Left lung (tissue), 10 donors: ENCODE data around the gene TRABD. TPM values are rescaled to one million over a fixed set of nuclear protein-coding genes. Genes with fewer than 3 reads are reported as not detected.

Source experiments
- ATAC-seq: fragments of 200-7000 bp; cut with Tn5 transposase; one replicate; pipeline ENCODE4 v1.9.1; 2020; ENCODE audit warnings: moderate library complexity
- DNase-seq, 4 donors: peaks; one replicate each; pipeline ENCODE4 v3.0.0-alpha.2; 2013 to 2020
- H3K27ac ChIP-seq, 2 donors: fragments of 200-600 bp; sonication (generic) in 1 of 2; one replicate each; pipeline versions ENCODE4 v1.5.0 to v1.8.0; 2020 to 2021
- H3K27me3 ChIP-seq, 2 donors: fragments of 200-600 bp; sonication (generic) in 1 of 2; one replicate each; pipeline versions ENCODE4 v1.5.0 to v1.8.0; 2020 to 2021
- H3K36me3 ChIP-seq, 2 donors: fragments of 200-600 bp; sonication (generic) in 1 of 2; one replicate each; pipeline versions ENCODE4 v1.5.0 to v1.8.0; 2020 to 2021
- H3K4me1 ChIP-seq, 2 donors: fragments of 200-600 bp; one replicate each; pipeline ENCODE4 v1.8.0; 2021
- H3K4me3 ChIP-seq, 2 donors: fragments of 200-600 bp; sonication (generic) in 1 of 2; one replicate each; pipeline versions ENCODE4 v1.5.0 to v1.8.0; 2020 to 2021; ENCODE audit warnings: mild to moderate bottlenecking in 1 of 2
- H3K9me3 ChIP-seq, 2 donors: fragments of 200-600 bp; sonication (generic) in 1 of 2; one replicate each; pipeline versions ENCODE4 v1.5.0 to v1.8.0; 2020 to 2021
- intact Hi-C, 2 donors: fragments of 100-400 bp; cut with DNase I; formaldehyde crosslinking; loops; one replicate each; pipeline versions ENCODE4 v1.11.2 to v1.14.2; 2022
- polyA plus RNA-seq, 6 donors: library from polyadenylated mRNA; unstranded; fragments of 120-200 nt; gene quantifications; one replicate each; pipeline ENCODE4 v1.2.1, GENCODE V29; 2013; ENCODE audit not compliant: insufficient read length in 6 of 6
- total RNA-seq, 2 donors: library from RNA; stranded (reverse); fragmentation: NEBNext Ultra II Directional; extraction: Animal tissue kit (Norgen Biotek cat#: 25700); gene quantifications; one replicate each; pipeline ENCODE4 v1.2.1, GENCODE V29; 2021
- TF ChIP-seq, protein P1 (sequence below), 2 donors: fragments of 200-600 bp; sonication (generic) in 1 of 2; IDR thresholded peaks; one replicate each; pipeline versions ENCODE4 v1.5.0 to v1.8.0; 2021; ENCODE audit warnings: antibody characterized with exemption in 2 of 2
- donor health status: DM: no; HTN: yes; CAD: no.
- donor health status: DM: no; HTN: no; CAD: no.

TRABD gene
- total and polyA plus RNA-seq, 8 donors = 16.0 to 54.2 (median 24.4) TPM

- no peak overlapping the region for H3K4me3 ChIP-seq
- peaks cover 9 to 42% of the 10 kb centered on the region in 2 donors for H3K4me1 ChIP-seq
- TF ChIP-seq, protein P1, sequence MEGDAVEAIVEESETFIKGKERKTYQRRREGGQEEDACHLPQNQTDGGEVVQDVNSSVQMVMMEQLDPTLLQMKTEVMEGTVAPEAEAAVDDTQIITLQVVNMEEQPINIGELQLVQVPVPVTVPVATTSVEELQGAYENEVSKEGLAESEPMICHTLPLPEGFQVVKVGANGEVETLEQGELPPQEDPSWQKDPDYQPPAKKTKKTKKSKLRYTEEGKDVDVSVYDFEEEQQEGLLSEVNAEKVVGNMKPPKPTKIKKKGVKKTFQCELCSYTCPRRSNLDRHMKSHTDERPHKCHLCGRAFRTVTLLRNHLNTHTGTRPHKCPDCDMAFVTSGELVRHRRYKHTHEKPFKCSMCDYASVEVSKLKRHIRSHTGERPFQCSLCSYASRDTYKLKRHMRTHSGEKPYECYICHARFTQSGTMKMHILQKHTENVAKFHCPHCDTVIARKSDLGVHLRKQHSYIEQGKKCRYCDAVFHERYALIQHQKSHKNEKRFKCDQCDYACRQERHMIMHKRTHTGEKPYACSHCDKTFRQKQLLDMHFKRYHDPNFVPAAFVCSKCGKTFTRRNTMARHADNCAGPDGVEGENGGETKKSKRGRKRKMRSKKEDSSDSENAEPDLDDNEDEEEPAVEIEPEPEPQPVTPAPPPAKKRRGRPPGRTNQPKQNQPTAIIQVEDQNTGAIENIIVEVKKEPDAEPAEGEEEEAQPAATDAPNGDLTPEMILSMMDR (IDR thresholded peaks at IDR 0.05) = no peak
- no peak for ATAC-seq
- H3K9me3 ChIP-seq = no peaks in the 10 kb centered on the region
- intact Hi-C loops = no loop called here
- no peak for DNase-seq
- peaks cover 0 to 64% of the 10 kb centered on the region in 2 donors for H3K36me3 ChIP-seq
- no peak overlapping the region for H3K27ac ChIP-seq
- no peaks in the 10 kb centered on the region for H3K27me3 ChIP-seq
These were observed 8.5 kb downstream of the TRABD start for GRCh38 chr22:50194037-50194805.

GRCh38 chr22:50196256-50196655 is 10.5 kb downstream of the TRABD start:
- H3K27ac ChIP-seq = no peak overlapping the region
- ATAC-seq (no peak), DNase-seq (no peak)
- no peak overlapping the region for H3K4me3 ChIP-seq
- peaks cover 0 to 65% of the 10 kb centered on the region in 2 donors for H3K36me3 ChIP-seq
- H3K4me1 ChIP-seq = peaks cover 4 to 36% of the 10 kb centered on the region in 2 donors
- intact Hi-C loops = no loop called here
- TF ChIP-seq, protein P1 (IDR thresholded peaks at IDR 0.05) = no peak
- no peaks in the 10 kb centered on the region for H3K9me3 ChIP-seq
- H3K27me3 ChIP-seq = no peaks in the 10 kb centered on the region

GRCh38 chr22:50197000-50197800 is 11.5 kb downstream of the TRABD start:
- Histone ChIP-seq H3K4me1 (peaks cover 8 to 33% of the 10 kb centered on the region in 2 donors), H3K36me3 (peaks cover 0 to 65% of the 10 kb centered on the region in 2 donors), H3K27ac (no peak overlapping the region), H3K9me3 (no peaks in the 10 kb centered on the region), H3K4me3 (no peak overlapping the region), H3K27me3 (no peaks in the 10 kb centered on the region)
- ATAC-seq = no peak
- no peak for DNase-seq
- TF ChIP-seq, protein P1 (IDR thresholded peaks at IDR 0.05) = no peak
- intact Hi-C loops = no loop called here

- H3K4me1 ChIP-seq = peaks cover 8 to 33% of the 10 kb centered on the region in 2 donors
- ATAC-seq (no peak), DNase-seq (no peak)
- no peaks in the 10 kb centered on the region for H3K27me3 ChIP-seq
- no peak overlapping the region for H3K27ac ChIP-seq
- no peak overlapping the region for H3K4me3 ChIP-seq
- H3K36me3 ChIP-seq = peaks cover 0 to 63% of the 10 kb centered on the region in 2 donors
- intact Hi-C loops = no loop called here
- no peaks in the 10 kb centered on the region for H3K9me3 ChIP-seq
- TF ChIP-seq, protein P1 (IDR thresholded peaks at IDR 0.05) = no peak
These were observed 12.3 kb downstream of the TRABD start for GRCh38 chr22:50197856-50198623.
